Transverse colon (tissue), 4 donors: ENCODE results near the gene USP38.

ENCODE experiments used
- POLR2AphosphoS5 ChIP-seq, 3 donors: sonication (generic); formaldehyde crosslinking; IDR thresholded peaks; one replicate each; pipeline ENCODE4 v1.6.1; 2016; ENCODE audit warnings: antibody characterized with exemption in 3 of 3
- TF ChIP-seq, protein P1 (sequence below), 5 experiments: fragments of 200-600 bp in 3 of 5; fragments of 450-650 bp in 2 of 5; sonication (generic) in 3 of 5; IDR thresholded peaks; 1 replicate in 2 of 5; 2 replicates in 3 of 5; pipeline ENCODE4 v1.5.1; 2016 to 2017; ENCODE audit warnings: antibody characterized with exemption in 5 of 5, inconsistent platforms in 3 of 5, mild to moderate bottlenecking in 2 of 5, moderate library complexity in 1 of 5

DNA sequence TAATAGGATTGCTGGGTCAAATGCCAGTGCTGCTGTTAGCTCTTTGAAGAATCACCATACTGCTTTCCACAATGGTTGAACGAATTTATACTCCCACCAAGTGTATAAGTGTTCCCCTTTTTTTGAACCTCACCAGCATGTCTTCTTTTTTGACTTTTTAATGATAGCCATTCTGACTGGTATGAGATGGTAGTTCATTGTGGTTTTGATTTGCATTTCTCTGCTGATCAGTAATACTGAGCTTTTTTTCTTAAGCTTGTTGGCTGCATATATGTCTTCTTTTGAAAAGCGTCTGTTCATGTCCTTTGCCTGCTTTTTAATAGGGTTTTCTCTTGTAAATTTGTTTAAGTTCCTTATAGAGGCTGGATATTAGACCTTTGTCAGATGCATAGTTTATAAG is 14.8 kb downstream of the USP38 start:
- TF ChIP-seq, protein P1, sequence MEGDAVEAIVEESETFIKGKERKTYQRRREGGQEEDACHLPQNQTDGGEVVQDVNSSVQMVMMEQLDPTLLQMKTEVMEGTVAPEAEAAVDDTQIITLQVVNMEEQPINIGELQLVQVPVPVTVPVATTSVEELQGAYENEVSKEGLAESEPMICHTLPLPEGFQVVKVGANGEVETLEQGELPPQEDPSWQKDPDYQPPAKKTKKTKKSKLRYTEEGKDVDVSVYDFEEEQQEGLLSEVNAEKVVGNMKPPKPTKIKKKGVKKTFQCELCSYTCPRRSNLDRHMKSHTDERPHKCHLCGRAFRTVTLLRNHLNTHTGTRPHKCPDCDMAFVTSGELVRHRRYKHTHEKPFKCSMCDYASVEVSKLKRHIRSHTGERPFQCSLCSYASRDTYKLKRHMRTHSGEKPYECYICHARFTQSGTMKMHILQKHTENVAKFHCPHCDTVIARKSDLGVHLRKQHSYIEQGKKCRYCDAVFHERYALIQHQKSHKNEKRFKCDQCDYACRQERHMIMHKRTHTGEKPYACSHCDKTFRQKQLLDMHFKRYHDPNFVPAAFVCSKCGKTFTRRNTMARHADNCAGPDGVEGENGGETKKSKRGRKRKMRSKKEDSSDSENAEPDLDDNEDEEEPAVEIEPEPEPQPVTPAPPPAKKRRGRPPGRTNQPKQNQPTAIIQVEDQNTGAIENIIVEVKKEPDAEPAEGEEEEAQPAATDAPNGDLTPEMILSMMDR (IDR thresholded peaks at IDR 0.05): no peak
- TF ChIP-seq POLR2AphosphoS5 (IDR thresholded peaks at IDR 0.05): no peak
